Smooth muscle cell of the coronary artery (primary cell): ENCODE results near the gene POSTN. TPM values are rescaled to one million over a fixed set of nuclear protein-coding genes. Genes with fewer than 3 reads are reported as not detected.

Experiments
- total RNA-seq: library from RNA; depleted of rRNA; stranded (reverse); fragments of >200 nt; gene quantifications from 2 replicates; pipeline ENCODE4 v1.2.3, GENCODE V29; 2014; ENCODE audit warnings: low replicate concordance

Gene POSTN, protein sequence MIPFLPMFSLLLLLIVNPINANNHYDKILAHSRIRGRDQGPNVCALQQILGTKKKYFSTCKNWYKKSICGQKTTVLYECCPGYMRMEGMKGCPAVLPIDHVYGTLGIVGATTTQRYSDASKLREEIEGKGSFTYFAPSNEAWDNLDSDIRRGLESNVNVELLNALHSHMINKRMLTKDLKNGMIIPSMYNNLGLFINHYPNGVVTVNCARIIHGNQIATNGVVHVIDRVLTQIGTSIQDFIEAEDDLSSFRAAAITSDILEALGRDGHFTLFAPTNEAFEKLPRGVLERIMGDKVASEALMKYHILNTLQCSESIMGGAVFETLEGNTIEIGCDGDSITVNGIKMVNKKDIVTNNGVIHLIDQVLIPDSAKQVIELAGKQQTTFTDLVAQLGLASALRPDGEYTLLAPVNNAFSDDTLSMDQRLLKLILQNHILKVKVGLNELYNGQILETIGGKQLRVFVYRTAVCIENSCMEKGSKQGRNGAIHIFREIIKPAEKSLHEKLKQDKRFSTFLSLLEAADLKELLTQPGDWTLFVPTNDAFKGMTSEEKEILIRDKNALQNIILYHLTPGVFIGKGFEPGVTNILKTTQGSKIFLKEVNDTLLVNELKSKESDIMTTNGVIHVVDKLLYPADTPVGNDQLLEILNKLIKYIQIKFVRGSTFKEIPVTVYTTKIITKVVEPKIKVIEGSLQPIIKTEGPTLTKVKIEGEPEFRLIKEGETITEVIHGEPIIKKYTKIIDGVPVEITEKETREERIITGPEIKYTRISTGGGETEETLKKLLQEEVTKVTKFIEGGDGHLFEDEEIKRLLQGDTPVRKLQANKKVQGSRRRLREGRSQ
- 24.5 and 1,786 TPM in 2 replicates for total RNA-seq

DNA sequence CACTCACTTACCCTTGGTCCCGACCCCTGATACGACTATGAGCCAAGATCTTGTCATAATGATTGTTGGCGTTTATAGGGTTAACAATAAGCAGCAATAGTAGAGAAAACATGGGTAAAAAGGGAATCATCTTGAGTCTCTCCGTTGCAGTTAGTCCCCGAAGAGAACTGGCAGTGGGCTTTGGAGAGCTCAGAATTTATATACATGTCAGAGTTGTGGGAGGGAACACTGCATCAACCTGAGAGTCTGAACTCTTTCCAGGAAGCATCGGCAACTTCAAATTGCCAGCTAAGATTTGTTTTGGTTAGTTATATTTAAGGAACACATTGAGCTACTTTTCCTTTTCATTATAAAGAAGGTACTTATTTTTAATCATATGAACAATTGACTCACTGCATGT is at the start of gene POSTN:
Gene POSTN (minus strand): TSS at position 172 of the 400 bp plus-strand sequence. CDS start 42 bp downstream, at position 130.

